ENCODE measurements around the gene LTBP3. TPM values are rescaled to one million over a fixed set of nuclear protein-coding genes. Genes with fewer than 3 reads are reported as not detected.
A peak's percentile ranks its signal among the peaks of the same experiment; 100 is the strongest.
"Not testable (repeated sequence)": the region's sequence is repeated elsewhere in the genome, so short reads cannot be mapped to it uniquely, and the experiment has no call there.

Gene LTBP3
- total RNA-seq, 3 donors from 2014 or later, result 63.0 to 98.9 (median 95.7) TPM

DNA sequence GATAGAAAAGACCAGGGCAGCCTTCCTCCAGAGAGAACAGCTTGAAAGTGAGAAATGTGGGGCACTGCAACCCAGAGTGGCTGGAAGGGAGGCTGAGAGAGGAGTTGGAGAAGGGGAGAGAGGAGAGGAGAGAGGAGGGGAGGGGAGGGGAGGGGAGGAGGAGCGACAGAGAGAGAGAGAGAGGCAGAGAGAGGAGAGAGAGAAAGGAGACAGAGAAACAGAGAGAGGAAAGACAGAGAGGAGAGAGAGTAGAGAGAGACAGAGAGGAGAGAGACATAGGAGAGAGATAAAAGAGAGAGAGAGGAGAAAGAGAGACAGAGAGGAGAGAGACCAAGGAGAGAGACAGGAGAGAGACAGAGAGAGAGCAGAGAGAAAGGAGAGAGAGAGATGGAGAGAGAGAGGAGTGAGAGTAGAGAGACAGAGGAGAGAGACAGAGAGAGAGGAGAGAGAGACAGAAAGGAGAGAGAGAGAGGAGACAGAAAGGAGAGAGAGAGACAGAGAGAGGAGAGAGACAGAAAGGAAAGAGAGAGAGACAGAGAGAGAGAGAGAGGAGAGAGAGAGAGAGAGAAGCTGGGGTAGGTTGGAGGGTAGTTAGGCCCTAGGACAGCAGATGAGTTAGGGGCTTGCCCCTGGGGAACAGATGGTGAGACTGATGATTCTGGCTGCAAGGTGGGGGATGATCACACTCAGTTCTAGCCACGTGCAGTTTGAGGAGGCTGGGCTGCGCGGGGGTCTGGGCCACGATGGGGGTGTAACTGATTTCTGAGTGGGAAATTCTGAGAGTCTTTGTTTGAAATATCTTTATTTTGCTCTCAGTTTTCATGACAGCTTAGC, 41.8 kb downstream of the LTBP3 start:
- Histone ChIP-seq H3K27ac (no peak overlapping the region), H3K4me3 (no peak overlapping the region), H3K9me3 (no peaks in the 10 kb centered on the region), H3K36me3 (no peaks in the 10 kb centered on the region), H3K4me1 (no peaks in the 10 kb centered on the region), H3K27me3 (no peaks in the 10 kb centered on the region)
- intact Hi-C loops (cut with DNase I; ENCODE audit: low total_unique reads), result loop anchor here (10.0 kb wide), 1 partner anchor 132 kb away; the partner anchor contains the start of genes FRMD8 and SLC25A45
- no peak for TF ChIP-seq POLR2AphosphoS5 (IDR thresholded peaks at IDR 0.05)
- TF ChIP-seq, protein P1, sequence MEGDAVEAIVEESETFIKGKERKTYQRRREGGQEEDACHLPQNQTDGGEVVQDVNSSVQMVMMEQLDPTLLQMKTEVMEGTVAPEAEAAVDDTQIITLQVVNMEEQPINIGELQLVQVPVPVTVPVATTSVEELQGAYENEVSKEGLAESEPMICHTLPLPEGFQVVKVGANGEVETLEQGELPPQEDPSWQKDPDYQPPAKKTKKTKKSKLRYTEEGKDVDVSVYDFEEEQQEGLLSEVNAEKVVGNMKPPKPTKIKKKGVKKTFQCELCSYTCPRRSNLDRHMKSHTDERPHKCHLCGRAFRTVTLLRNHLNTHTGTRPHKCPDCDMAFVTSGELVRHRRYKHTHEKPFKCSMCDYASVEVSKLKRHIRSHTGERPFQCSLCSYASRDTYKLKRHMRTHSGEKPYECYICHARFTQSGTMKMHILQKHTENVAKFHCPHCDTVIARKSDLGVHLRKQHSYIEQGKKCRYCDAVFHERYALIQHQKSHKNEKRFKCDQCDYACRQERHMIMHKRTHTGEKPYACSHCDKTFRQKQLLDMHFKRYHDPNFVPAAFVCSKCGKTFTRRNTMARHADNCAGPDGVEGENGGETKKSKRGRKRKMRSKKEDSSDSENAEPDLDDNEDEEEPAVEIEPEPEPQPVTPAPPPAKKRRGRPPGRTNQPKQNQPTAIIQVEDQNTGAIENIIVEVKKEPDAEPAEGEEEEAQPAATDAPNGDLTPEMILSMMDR (IDR thresholded peaks at IDR 0.05), result no peak
- no peak for TF ChIP-seq POLR2A (IDR thresholded peaks at IDR 0.05)
- no peak for DNase-seq (ENCODE audit: low spot score in 2 of 2)

DNA sequence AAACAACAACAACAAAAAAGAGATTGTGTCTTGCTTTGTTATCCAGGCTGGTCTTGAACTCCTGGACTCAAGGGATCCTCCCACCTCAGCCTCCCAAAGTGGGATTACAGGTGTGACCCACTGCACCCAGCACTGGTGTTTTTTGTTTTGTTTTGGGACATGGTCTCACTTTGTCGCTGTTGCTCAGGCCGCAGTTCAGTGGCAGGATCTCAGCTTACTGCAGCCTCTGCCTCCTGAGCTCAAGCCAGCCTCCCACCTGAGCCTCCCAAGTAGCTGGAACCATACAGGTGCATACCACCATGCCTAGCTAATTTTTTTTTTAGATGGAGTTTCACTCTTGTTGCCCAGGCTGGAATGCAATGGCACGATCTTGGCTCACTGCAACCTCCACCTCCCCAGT, 45.8 kb downstream of the LTBP3 start:
- intact Hi-C loops (cut with DNase I; ENCODE audit: low total_unique reads), result loop anchor here (10.0 kb wide), 1 partner anchor 128 kb away; the partner anchor contains the start of genes FRMD8 and SLC25A45

DNA sequence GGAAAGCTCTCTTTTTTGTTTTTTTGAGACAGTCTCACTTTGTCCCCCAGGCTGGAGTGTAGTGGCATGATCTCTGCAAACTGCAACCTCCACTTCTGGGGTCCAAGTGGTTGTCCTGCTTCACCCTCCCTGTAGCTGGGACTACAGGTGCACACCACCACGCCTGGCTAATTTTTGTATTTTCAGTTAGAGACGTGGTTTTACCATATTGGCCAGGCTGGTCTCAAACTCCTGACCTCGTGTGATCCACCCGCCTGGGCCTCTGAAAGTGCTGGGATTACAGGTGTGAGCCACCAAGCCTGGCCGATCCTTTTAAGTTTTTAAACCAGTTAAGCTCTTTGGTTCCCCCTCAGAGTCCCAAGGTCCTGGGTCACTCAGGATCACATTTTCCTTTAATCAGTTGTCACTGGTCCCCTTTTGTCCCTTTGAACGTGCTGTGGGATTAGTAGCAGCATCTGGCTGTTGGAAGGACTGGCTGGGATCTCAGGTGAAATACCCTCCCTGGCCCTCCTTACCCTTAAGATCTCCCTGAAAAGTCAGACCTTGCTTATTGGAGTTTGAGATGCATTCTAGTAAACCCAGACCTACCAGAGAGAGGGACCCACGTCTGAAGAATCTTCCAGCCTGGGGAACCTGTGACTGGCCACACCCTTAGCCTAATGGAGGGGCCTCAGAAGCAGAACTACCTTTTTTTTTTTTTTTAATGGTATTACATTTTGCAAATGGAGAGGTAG, 51.2 kb downstream of the LTBP3 start:
- Histone ChIP-seq H3K36me3 (no peaks in the 10 kb centered on the region), H3K27ac (peak overlapping the region; percentile 84 to 98), H3K4me3 (peak overlapping the region; percentile 20 to 91 (median 72)), H3K27me3 (no peaks in the 10 kb centered on the region), H3K9me3 (no peaks in the 10 kb centered on the region), H3K4me1 (peaks cover 8 to 10% of the 10 kb centered on the region in 2 donors)
- intact Hi-C loops (cut with DNase I; ENCODE audit: low total_unique reads), result no loop called here
- DNase-seq (ENCODE audit: low spot score in 2 of 2), result peak in 1 of 2 donors; percentile 62
- peak; percentile 8 for TF ChIP-seq POLR2A (IDR thresholded peaks at IDR 0.05)
- TF ChIP-seq, protein P1 (IDR thresholded peaks at IDR 0.05), result no peak
- peak; percentile 81 to 93 (median 84) for TF ChIP-seq POLR2AphosphoS5 (IDR thresholded peaks at IDR 0.05)

More for the DNA sequence above, 45.8 kb downstream of the LTBP3 start:
- not testable (repeated sequence) for H3K27ac ChIP-seq; H3K36me3 ChIP-seq; H3K27me3 ChIP-seq; H3K4me3 ChIP-seq; H3K4me1 ChIP-seq; H3K9me3 ChIP-seq; DNase-seq (ENCODE audit: low spot score in 2 of 2)

DNA sequence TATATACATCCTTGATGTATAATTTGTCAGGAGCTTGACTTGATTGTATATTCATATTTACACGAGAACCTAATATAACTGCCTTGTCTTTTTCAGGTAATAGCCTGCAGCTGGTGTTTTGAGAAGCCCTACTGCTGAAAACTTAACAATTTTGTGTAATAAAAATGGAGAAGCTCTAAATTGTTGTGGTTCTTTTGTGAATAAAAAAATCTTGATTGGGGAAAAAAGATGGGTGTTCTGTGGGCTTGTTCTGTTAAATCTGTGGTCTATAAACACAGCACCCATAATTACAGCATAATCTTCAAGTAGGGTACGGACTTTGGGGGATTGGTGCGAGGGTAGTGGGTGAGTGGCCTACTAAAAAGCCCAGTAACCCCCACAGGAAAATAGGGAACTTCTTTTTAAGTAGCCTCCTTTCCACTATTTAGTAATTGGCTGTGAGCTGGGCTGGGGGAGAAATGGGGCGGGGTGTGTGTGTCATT, 51.8 kb downstream of the LTBP3 start:
- TF ChIP-seq POLR2AphosphoS5 (IDR thresholded peaks at IDR 0.05) (no peak), POLR2A (IDR thresholded peaks at IDR 0.05) (peak; percentile 2)
- Histone ChIP-seq H3K27ac (peak overlapping the region; percentile 84 to 98), H3K36me3 (no peaks in the 10 kb centered on the region), H3K4me3 (peak overlapping the region in 2 of 3 donors; percentile 72 to 91), H3K4me1 (peaks cover 8 to 10% of the 10 kb centered on the region in 2 donors), H3K27me3 (no peaks in the 10 kb centered on the region), H3K9me3 (no peaks in the 10 kb centered on the region)
- no peak for DNase-seq (ENCODE audit: low spot score in 2 of 2)
- intact Hi-C loops (cut with DNase I; ENCODE audit: low total_unique reads), result no loop called here

DNA sequence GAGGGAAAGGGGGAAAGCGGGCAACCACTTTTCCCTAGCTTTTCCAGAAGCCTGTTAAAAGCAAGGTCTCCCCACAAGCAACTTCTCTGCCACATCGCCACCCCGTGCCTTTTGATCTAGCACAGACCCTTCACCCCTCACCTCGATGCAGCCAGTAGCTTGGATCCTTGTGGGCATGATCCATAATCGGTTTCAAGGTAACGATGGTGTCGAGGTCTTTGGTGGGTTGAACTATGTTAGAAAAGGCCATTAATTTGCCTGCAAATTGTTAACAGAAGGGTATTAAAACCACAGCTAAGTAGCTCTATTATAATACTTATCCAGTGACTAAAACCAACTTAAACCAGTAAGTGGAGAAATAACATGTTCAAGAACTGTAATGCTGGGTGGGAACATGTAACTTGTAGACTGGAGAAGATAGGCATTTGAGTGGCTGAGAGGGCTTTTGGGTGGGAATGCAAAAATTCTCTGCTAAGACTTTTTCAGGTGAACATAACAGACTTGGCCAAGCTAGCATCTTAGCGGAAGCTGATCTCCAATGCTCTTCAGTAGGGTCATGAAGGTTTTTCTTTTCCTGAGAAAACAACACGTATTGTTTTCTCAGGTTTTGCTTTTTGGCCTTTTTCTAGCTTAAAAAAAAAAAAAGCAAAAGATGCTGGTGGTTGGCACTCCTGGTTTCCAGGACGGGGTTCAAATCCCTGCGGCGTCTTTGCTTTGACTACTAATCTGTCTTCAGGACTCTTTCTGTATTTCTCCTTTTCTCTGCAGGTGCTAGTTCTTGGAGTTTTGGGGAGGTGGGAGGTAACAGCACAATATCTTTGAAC, 52.5 kb downstream of the LTBP3 start:
- peak in 1 of 2 donors; percentile 38 for DNase-seq (ENCODE audit: low spot score in 2 of 2)
- intact Hi-C loops (cut with DNase I; ENCODE audit: low total_unique reads), result no loop called here
- H3K36me3 ChIP-seq, result no peaks in the 10 kb centered on the region

More for the DNA sequence above, 52.5 kb downstream of the LTBP3 start:
- peaks cover 8 to 10% of the 10 kb centered on the region in 2 donors for H3K4me1 ChIP-seq
- TF ChIP-seq, protein P1 (IDR thresholded peaks at IDR 0.05), result peak in 1 of 3 donors; percentile 15
- TF ChIP-seq POLR2A (IDR thresholded peaks at IDR 0.05) (no peak), POLR2AphosphoS5 (IDR thresholded peaks at IDR 0.05) (peak; percentile 65 to 96 (median 93))
- H3K4me3 ChIP-seq, result peak overlapping the region; percentile 68 to 91 (median 72)
- H3K9me3 ChIP-seq, result no peaks in the 10 kb centered on the region
- peak overlapping the region; percentile 84 to 98 for H3K27ac ChIP-seq
- H3K27me3 ChIP-seq, result no peaks in the 10 kb centered on the region
